ENCODE results near the gene TLL2.
A peak's percentile ranks its signal among the peaks of the same experiment; 100 is the strongest.

The TLL2 gene

DNA sequence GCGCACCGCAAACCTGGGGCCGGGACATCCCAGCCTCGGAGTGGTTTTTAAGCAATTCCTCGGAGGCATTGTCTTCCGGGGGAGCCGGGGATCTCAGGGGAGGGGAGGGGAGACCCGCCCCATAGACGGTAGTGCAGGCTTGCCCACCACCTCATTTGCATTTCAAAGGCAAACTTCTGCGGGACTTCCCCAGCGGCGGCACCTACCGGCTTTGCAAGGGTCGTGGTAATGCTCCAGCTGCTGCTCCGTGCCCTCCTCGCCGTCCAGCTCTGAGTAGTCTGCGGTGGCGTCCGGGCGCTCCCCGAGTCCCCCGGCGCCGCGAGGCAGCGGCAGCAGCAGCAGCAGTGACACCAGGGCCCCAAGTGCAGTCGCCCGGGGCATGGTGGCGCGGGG is 425 bp downstream of the TLL2 start:
- DNase-seq (ENCODE audit: extremely low read depth, insufficient read length): no peak
- peak overlapping the region; percentile 67 for H3K4me3 ChIP-seq (replicated peaks; ENCODE audit: low read depth, low read length)
- TF ChIP-seq CTCF (IDR thresholded peaks at IDR 0.05; ENCODE audit: insufficient read depth, low read length, poor library complexity, severe bottlenecking): no peak
- H3K27me3 ChIP-seq (replicated peaks; ENCODE audit: control insufficient read depth, insufficient read depth, low read length): no peaks in the 10 kb centered on the region; the same call in 1 of the 2 replicates
- no peaks in the 10 kb centered on the region; the same call in 1 of the 2 replicates for H3K36me3 ChIP-seq (ENCODE audit: control insufficient read depth, insufficient read depth, low read length)

DNA sequence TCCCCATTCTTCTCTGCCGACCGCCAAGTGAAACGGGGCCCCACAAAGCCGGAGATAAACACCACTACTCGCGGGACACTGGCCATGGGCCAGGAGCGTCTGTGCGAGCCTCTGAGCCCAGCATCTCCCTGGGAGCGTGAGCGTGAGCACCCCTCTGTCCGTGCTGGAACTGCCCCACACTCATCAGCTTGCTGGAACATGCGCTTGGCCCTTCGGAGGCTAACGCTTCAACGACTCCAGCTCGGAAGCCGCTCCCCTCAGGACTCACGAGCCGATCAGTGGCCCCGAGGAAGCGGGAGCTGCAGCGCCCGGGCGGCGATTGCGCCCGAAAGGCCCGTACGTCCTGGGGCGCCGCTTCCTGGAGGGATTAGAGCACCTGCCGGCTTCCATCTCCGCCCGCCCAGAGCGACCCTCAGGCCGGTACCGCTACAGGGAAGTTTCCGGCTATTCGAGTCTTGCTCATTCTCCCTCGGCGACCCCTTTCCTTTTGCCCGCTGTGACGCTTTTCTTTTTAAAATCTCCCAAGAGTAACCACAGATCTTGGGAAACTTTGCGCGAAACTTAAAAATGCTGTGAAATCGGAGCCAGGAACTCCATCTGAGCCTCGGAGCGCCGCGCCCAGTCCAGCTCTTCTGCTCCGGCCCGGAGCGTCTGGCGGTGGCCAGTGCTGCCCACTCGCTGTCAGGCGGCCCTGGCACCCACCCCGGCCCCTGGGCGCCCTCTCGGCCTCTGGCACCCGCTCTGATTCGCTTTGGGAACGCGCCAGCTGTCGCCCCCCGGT is 1.0 kb downstream of the TLL2 start:
- peak; percentile 51 for DNase-seq (ENCODE audit: extremely low read depth, insufficient read length)
- H3K27me3 ChIP-seq (replicated peaks; ENCODE audit: control insufficient read depth, insufficient read depth, low read length): no peaks in the 10 kb centered on the region; the same call in 1 of the 2 replicates
- H3K36me3 ChIP-seq (ENCODE audit: control insufficient read depth, insufficient read depth, low read length): no peaks in the 10 kb centered on the region
- H3K4me3 ChIP-seq (replicated peaks; ENCODE audit: low read depth, low read length): peak overlapping the region; percentile 67
- no peak for TF ChIP-seq CTCF (IDR thresholded peaks at IDR 0.05; ENCODE audit: insufficient read depth, low read length, poor library complexity, severe bottlenecking)

- no peak overlapping the region for H3K4me3 ChIP-seq (replicated peaks; ENCODE audit: low read depth, low read length)
- TF ChIP-seq CTCF (IDR thresholded peaks at IDR 0.05; ENCODE audit: insufficient read depth, low read length, poor library complexity, severe bottlenecking): peak; percentile 81
- H3K36me3 ChIP-seq (ENCODE audit: control insufficient read depth, insufficient read depth, low read length): no peaks in the 10 kb centered on the region
- DNase-seq (ENCODE audit: extremely low read depth, insufficient read length): no peak
- no peaks in the 10 kb centered on the region; the same call in 1 of the 2 replicates for H3K27me3 ChIP-seq (replicated peaks; ENCODE audit: control insufficient read depth, insufficient read depth, low read length)
Observed at GRCh38 chr10:96511044-96511945, 2.4 kb downstream of the TLL2 start.

DNA sequence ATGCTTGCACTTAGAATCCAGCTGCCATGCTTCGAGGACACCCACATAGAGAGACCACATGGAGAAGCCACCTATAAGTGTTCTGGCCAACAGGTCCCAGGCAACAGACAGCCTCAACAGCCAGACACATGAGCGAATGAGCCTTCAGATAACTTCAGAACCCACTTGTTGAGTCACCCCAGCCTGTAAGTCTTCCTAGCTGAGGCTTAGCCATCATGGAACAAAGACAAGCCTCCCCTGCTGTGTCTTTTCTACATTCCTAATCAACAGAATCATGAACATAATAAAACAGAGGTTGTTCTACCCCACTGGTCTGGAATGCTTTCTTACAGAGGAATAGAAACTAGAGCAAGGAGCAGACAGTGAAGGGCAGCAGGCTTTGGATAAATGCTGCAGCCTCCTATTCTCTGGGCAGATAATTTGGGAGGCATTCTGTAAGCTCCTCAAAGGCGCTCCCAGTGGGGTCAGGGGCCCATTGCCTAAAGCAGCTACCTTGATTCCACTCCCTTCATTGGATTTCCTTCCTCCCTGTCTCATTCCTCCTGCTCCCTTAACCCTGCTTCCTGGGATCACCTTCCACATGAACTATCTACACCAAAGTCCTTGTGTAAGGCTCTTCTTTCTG is 4.6 kb downstream of the TLL2 start:
- H3K4me3 ChIP-seq (replicated peaks; ENCODE audit: low read depth, low read length): no peak overlapping the region
- no peaks in the 10 kb centered on the region for H3K36me3 ChIP-seq (ENCODE audit: control insufficient read depth, insufficient read depth, low read length)
- no peak for DNase-seq (ENCODE audit: extremely low read depth, insufficient read length)
- TF ChIP-seq CTCF (IDR thresholded peaks at IDR 0.05; ENCODE audit: insufficient read depth, low read length, poor library complexity, severe bottlenecking): no peak
- no peaks in the 10 kb centered on the region; the same call in 1 of the 2 replicates for H3K27me3 ChIP-seq (replicated peaks; ENCODE audit: control insufficient read depth, insufficient read depth, low read length)

GRCh38 chr10:96507044-96507443 is 6.7 kb downstream of the TLL2 start:
- TF ChIP-seq CTCF (IDR thresholded peaks at IDR 0.05; ENCODE audit: insufficient read depth, low read length, poor library complexity, severe bottlenecking): no peak
- Histone ChIP-seq H3K36me3 (ENCODE audit: control insufficient read depth, insufficient read depth, low read length) (no peaks in the 10 kb centered on the region), H3K4me3 (replicated peaks; ENCODE audit: low read depth, low read length) (no peak overlapping the region), H3K27me3 (replicated peaks; ENCODE audit: control insufficient read depth, insufficient read depth, low read length) (no peaks in the 10 kb centered on the region)
- DNase-seq (ENCODE audit: extremely low read depth, insufficient read length): no peak

All from GM06990 (cell line).